Body of pancreas (tissue), 4 donors: ENCODE data around the gene FAM120B. TPM values are rescaled to one million over a fixed set of nuclear protein-coding genes. Genes with fewer than 3 reads are reported as not detected.
"Not testable (repeated sequence)": the region's sequence is repeated elsewhere in the genome, so short reads cannot be mapped to it uniquely, and the experiment has no call there.

Source experiments
- ATAC-seq: fragments of 150-250 bp; one replicate; pipeline ENCODE4 v1.9.1; 2016
- DNase-seq, 4 donors: peaks; one replicate each; pipeline ENCODE4 v3.0.0-alpha.2; 2019
- H3K27ac ChIP-seq, 4 donors: fragments of 200-600 bp; sonication (generic); 1 replicate in 3 of 4; 2 replicates in 1 of 4; pipeline versions ENCODE4 v1.5.1 to v1.6.1; 2016 to 2019; ENCODE audit warnings: mild to moderate bottlenecking in 1 of 4, mixed read lengths in 1 of 4, moderate library complexity in 1 of 4
- H3K27me3 ChIP-seq, 2 donors: fragments of 200-600 bp; sonication (generic); one replicate each; pipeline ENCODE4 v1.6.0; 2016; ENCODE audit warnings: mild to moderate bottlenecking in 1 of 2
- H3K36me3 ChIP-seq, 2 donors: fragments of 200-600 bp; sonication (generic); replicated peaks in 1 of 2; 2 replicates each; pipeline ENCODE4 v1.5.1; 2016; ENCODE audit warnings: low read depth in 2 of 2; ENCODE audit not compliant: insufficient read depth in 1 of 2
- H3K4me1 ChIP-seq: fragments of 200-600 bp; sonication (generic); one replicate; pipeline ENCODE4 v1.6.0; 2016
- H3K4me3 ChIP-seq, 2 donors: fragments of 200-600 bp; sonication (generic); 1 replicate in 1 of 2; 2 replicates in 1 of 2; pipeline ENCODE4 v1.5.1; 2016 to 2019
- H3K9me3 ChIP-seq, 3 donors: fragments of 200-600 bp; sonication (generic); 1 replicate in 2 of 3; 2 replicates in 1 of 3; pipeline ENCODE4 v1.5.1; 2016
- POLR2A ChIP-seq, 3 donors: fragments of 450-650 bp; IDR thresholded peaks; one replicate each; pipeline ENCODE4 v1.6.1; 2016; ENCODE audit warnings: antibody characterized with exemption in 3 of 3, mild to moderate bottlenecking in 2 of 3
- WGBS, 2 donors: methylation state at CpG; one replicate each; pipeline ENCODE4 v1.1.5; 2017; 5-methylcytosine and 5-hydroxymethylcytosine counted together
- intact Hi-C: fragments of 100-400 bp; cut with DNase I; formaldehyde crosslinking; loops from one replicate; pipeline ENCODE4 v1.15.1; 2023
- total RNA-seq, 2 donors: library from RNA; depleted of rRNA; stranded (reverse); fragments of >200 nt; gene quantifications; one replicate each; pipeline ENCODE4 v1.1.0, GENCODE V29; 2016
- TF ChIP-seq, protein P1 (sequence below), 7 experiments: fragments of 450-650 bp in 4 of 7; fragments of 200-600 bp in 3 of 7; sonication (generic) in 3 of 7; IDR thresholded peaks; one replicate each; pipeline ENCODE4 v1.5.1; 2016 to 2019; ENCODE audit warnings: antibody characterized with exemption in 7 of 7

The FAM120B gene
- total RNA-seq, 2 donors from 2014 or later, result 15.6 to 29.0 TPM

GRCh38 chr6:170393033-170393432, 86.5 kb downstream of the FAM120B start:
- TF ChIP-seq, protein P1, sequence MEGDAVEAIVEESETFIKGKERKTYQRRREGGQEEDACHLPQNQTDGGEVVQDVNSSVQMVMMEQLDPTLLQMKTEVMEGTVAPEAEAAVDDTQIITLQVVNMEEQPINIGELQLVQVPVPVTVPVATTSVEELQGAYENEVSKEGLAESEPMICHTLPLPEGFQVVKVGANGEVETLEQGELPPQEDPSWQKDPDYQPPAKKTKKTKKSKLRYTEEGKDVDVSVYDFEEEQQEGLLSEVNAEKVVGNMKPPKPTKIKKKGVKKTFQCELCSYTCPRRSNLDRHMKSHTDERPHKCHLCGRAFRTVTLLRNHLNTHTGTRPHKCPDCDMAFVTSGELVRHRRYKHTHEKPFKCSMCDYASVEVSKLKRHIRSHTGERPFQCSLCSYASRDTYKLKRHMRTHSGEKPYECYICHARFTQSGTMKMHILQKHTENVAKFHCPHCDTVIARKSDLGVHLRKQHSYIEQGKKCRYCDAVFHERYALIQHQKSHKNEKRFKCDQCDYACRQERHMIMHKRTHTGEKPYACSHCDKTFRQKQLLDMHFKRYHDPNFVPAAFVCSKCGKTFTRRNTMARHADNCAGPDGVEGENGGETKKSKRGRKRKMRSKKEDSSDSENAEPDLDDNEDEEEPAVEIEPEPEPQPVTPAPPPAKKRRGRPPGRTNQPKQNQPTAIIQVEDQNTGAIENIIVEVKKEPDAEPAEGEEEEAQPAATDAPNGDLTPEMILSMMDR (IDR thresholded peaks at IDR 0.05), result no peak
- no peak for TF ChIP-seq POLR2A (IDR thresholded peaks at IDR 0.05)
- Histone ChIP-seq H3K9me3 (no peaks in the 10 kb centered on the region), H3K27me3 (no peaks in the 10 kb centered on the region), H3K4me1 (no peaks in the 10 kb centered on the region), H3K4me3 (no peak overlapping the region), H3K27ac (no peak overlapping the region), H3K36me3 (peaks cover 0 to 18% of the 10 kb centered on the region in 2 donors)
- WGBS, 2 donors, result 95% methylated on average over 7 of the region's 7 CpGs
- intact Hi-C loops, result no loop called here
- no peak for ATAC-seq
- no peak for DNase-seq

DNA sequence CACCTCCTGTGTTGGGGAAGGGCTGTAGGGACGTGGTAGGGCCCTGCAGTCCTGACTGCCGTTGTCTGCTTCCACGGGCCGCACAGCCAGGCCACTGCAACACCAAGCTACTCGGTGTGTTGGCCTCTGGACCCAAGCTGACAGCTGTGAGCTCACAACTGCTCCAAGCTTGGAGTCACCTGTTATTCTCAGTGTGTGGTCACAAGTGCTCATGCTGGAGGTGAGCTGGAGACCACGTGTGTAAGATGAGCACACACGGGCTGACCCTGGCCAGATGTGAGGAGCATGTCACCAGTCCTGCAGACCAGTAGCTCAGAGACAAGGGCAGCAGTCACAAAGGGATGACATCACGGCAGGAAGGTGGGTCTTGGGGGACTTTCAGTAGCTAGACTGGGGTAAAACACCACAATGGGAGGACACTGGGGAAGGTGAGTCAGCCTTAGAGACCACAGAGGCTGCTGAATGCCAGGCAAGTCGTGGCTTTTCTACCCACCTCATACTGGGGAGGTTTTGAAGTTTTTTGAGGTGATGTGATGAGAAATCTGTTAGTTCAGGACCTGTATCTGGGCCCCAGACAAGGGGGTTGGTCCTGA, 87.3 kb downstream of the FAM120B start:
- ATAC-seq, result no peak
- no peak for DNase-seq
- WGBS, 2 donors, result 91 to 96% methylated on average over 8 of the region's 9 CpGs
- TF ChIP-seq, protein P1 (IDR thresholded peaks at IDR 0.05), result no peak
- no peaks in the 10 kb centered on the region for H3K9me3 ChIP-seq
- no peak overlapping the region for H3K27ac ChIP-seq
- no peak overlapping the region for H3K4me3 ChIP-seq
- peaks cover 0 to 15% of the 10 kb centered on the region in 2 donors for H3K36me3 ChIP-seq
- intact Hi-C loops, result no loop called here
- no peaks in the 10 kb centered on the region for H3K4me1 ChIP-seq
- H3K27me3 ChIP-seq, result no peaks in the 10 kb centered on the region

DNA sequence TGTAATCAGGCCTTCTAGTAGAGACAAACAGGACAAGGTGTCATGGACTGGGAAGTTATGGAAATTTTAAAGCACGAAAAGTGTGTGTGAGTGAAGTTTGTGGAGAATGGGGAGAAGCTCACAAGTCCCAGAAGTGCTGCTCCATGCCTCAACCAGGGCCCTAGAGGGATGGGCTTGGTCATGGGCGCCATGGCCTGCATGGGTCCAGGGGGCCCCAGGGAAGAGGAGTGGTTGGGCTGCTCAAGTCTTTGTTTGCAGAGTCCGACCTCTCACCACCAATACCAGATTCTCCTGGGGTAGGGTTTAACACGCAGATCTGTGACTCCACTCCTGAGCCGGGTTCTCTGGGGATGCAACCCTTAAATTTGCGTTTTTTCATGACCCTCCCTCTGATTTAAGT, 88.4 kb downstream of the FAM120B start:
- H3K9me3 ChIP-seq, result no peaks in the 10 kb centered on the region
- peaks cover 0 to 14% of the 10 kb centered on the region in 2 donors for H3K36me3 ChIP-seq
- no peaks in the 10 kb centered on the region for H3K4me1 ChIP-seq
- DNase-seq (no peak), ATAC-seq (no peak)
- H3K27me3 ChIP-seq, result no peaks in the 10 kb centered on the region
- 95% methylated on average over 6 of the region's 6 CpGs for WGBS, 2 donors
- TF ChIP-seq, protein P1 (IDR thresholded peaks at IDR 0.05), result no peak
- no peak for TF ChIP-seq POLR2A (IDR thresholded peaks at IDR 0.05)
- no peak overlapping the region for H3K4me3 ChIP-seq
- intact Hi-C loops, result no loop called here
- no peak overlapping the region for H3K27ac ChIP-seq

GRCh38 chr6:170398743-170399369, 92.3 kb downstream of the FAM120B start:
- 78 to 81% methylated on average over 1 of the region's 1 CpG for WGBS, 2 donors
- H3K4me3 ChIP-seq, H3K9me3 ChIP-seq, H3K27me3 ChIP-seq, intact Hi-C loops, ATAC-seq, H3K36me3 ChIP-seq, H3K4me1 ChIP-seq, DNase-seq: not testable (repeated sequence)
- H3K27ac ChIP-seq, result peak overlapping the region in 1 of 4 donors; percentile 1

GRCh38 chr6:170399955-170400558, 93.5 kb downstream of the FAM120B start:
- H3K36me3 ChIP-seq, H3K27ac ChIP-seq, H3K4me1 ChIP-seq, DNase-seq, H3K4me3 ChIP-seq, H3K9me3 ChIP-seq, intact Hi-C loops, H3K27me3 ChIP-seq, ATAC-seq: not testable (repeated sequence)
- 50 to 58% methylated on average over 2 of the region's 2 CpGs for WGBS, 2 donors
